CD14-positive monocyte (primary cell): ENCODE measurements around the gene FRRS1L. TPM values are rescaled to one million over a fixed set of nuclear protein-coding genes. Genes with fewer than 3 reads are reported as not detected.

Source experiments
- DNase-seq, 3 donors: peaks; one replicate each; pipeline ENCODE4 v3.0.0-alpha.2; 2011 to 2022
- H2AFZ ChIP-seq: 2 replicates; pipeline ENCODE4 v1.6.0; 2012; ENCODE audit warnings: mild to moderate bottlenecking, low read depth, low read length, inconsistent platforms; ENCODE audit not compliant: insufficient read depth, poor library complexity, severe bottlenecking
- H3K27ac ChIP-seq, 2 donors: 1 replicate in 1 of 2; 2 replicates in 1 of 2; pipeline ENCODE4 v1.5.1; 2012 to 2013; ENCODE audit warnings: low read length in 2 of 2, control low read depth in 1 of 2, inconsistent platforms in 1 of 2, low read depth in 1 of 2, mild to moderate bottlenecking in 1 of 2
- H3K27me3 ChIP-seq, 2 donors: one replicate each; pipeline versions ENCODE4 v1.6.0 to v1.6.1; 2011 to 2013; ENCODE audit warnings: low read length in 2 of 2; ENCODE audit not compliant: control insufficient read depth in 2 of 2, insufficient read depth in 2 of 2
- H3K36me3 ChIP-seq, 2 donors: replicated peaks in 1 of 2; 1 replicate in 1 of 2; 2 replicates in 1 of 2; pipeline versions ENCODE4 v1.5.1 to v1.6.1; 2012 to 2013; ENCODE audit warnings: low read length in 2 of 2, control low read depth in 1 of 2, inconsistent platforms in 1 of 2, mild to moderate bottlenecking in 1 of 2; ENCODE audit not compliant: insufficient read depth in 2 of 2, control insufficient read depth in 1 of 2
- H3K4me1 ChIP-seq, 2 donors: 1 replicate in 1 of 2; 2 replicates in 1 of 2; pipeline versions ENCODE4 v1.5.1 to v1.6.1; 2012 to 2013; ENCODE audit warnings: low read length in 2 of 2, control low read depth in 1 of 2, inconsistent platforms in 1 of 2, mild to moderate bottlenecking in 1 of 2, moderate library complexity in 1 of 2; ENCODE audit not compliant: insufficient read depth in 2 of 2, control insufficient read depth in 1 of 2
- H3K4me2 ChIP-seq: replicated peaks from 2 replicates; pipeline ENCODE3; 2012; ENCODE audit warnings: low read length, moderate library complexity, mild to moderate bottlenecking; ENCODE audit not compliant: poor library complexity, severe bottlenecking; ENCODE audit errors: extremely low read depth
- H3K4me3 ChIP-seq, 3 experiments: fragments of 200-600 bp in 1 of 3; sonication (generic) in 1 of 3; replicated peaks in 1 of 3; 1 replicate in 2 of 3; 2 replicates in 1 of 3; pipeline ENCODE4 v1.5.1; 2011 to 2013; ENCODE audit warnings: low read length in 3 of 3, mild to moderate bottlenecking in 3 of 3, control low read depth in 2 of 3, low read depth in 2 of 3, inconsistent platforms in 1 of 3, moderate library complexity in 1 of 3
- H3K79me2 ChIP-seq: 2 replicates; pipeline ENCODE4 v1.6.0; 2012; ENCODE audit warnings: mild to moderate bottlenecking, control low read depth, inconsistent platforms, low read length, moderate library complexity; ENCODE audit not compliant: insufficient read depth
- H3K9ac ChIP-seq: 2 replicates; pipeline ENCODE4 v1.6.0; 2017; ENCODE audit warnings: low read length, mild to moderate bottlenecking; ENCODE audit not compliant: insufficient read depth, poor library complexity, severe bottlenecking
- H3K9me3 ChIP-seq, 2 donors: replicated peaks in 1 of 2; 1 replicate in 1 of 2; 2 replicates in 1 of 2; pipeline versions ENCODE4 v1.5.1 to v1.6.1; 2012 to 2013; ENCODE audit warnings: low read length in 2 of 2, control low read depth in 1 of 2; ENCODE audit not compliant: control insufficient read depth in 1 of 2, insufficient read depth in 1 of 2
- H4K20me1 ChIP-seq: 2 replicates; pipeline ENCODE4 v1.6.0; 2012; ENCODE audit warnings: mild to moderate bottlenecking, low read length, control low read depth, moderate library complexity; ENCODE audit not compliant: insufficient read depth
- H3K27ac Mint-ChIP-seq, 7 donors: one replicate each; pipeline ENCODE4 v1.8.0; 2020; ENCODE audit warnings: mild to moderate bottlenecking in 7 of 7, mixed read lengths in 7 of 7, moderate library complexity in 6 of 7, inconsistent platforms in 2 of 7
- H3K27me3 Mint-ChIP-seq, 3 donors: one replicate each; pipeline ENCODE4 v1.8.0; 2021 to 2022; ENCODE audit warnings: low read depth in 3 of 3, mild to moderate bottlenecking in 3 of 3, mixed read lengths in 3 of 3, moderate library complexity in 3 of 3, inconsistent platforms in 1 of 3
- H3K36me3 Mint-ChIP-seq, 2 donors: one replicate each; pipeline ENCODE4 v1.8.0; 2020; ENCODE audit warnings: mixed read lengths in 2 of 2, inconsistent platforms in 1 of 2, mild to moderate bottlenecking in 1 of 2
- H3K4me1 Mint-ChIP-seq: one replicate; pipeline ENCODE4 v1.8.0; 2020; ENCODE audit warnings: mild to moderate bottlenecking, mixed read lengths
- H3K4me3 Mint-ChIP-seq, 2 donors: one replicate each; pipeline ENCODE4 v1.8.0; 2020; ENCODE audit warnings: mild to moderate bottlenecking in 2 of 2, mixed read lengths in 2 of 2, moderate library complexity in 1 of 2
- H3K9me3 Mint-ChIP-seq, 7 donors: one replicate each; pipeline ENCODE4 v1.8.0; 2020 to 2022; ENCODE audit warnings: mixed read lengths in 7 of 7, mild to moderate bottlenecking in 6 of 7, moderate library complexity in 6 of 7, inconsistent platforms in 2 of 7
- WGBS: methylation state at CpG from one replicate; pipeline ENCODE4 v1.1.5; 2013; ENCODE audit warnings: missing lambda C conversion rate; ENCODE audit not compliant: insufficient coverage; 5-methylcytosine and 5-hydroxymethylcytosine counted together
- intact Hi-C, 2 donors: fragments of 100-400 bp; cut with micrococcal nuclease; formaldehyde crosslinking; loops; one replicate each; pipeline versions ENCODE4 v1.15.0 to v1.15.1; 2023
- polyA plus RNA-seq, 3 donors: library from polyadenylated mRNA; depleted of rRNA in 1 of 3; unstranded in 2 of 3; stranded (reverse) in 1 of 3; fragments of 300-500 nt in 2 of 3; fragments of >200 nt in 1 of 3; fragmentation: Illumina TruSeq in 2 of 3; gene quantifications; 1 replicate in 2 of 3; 2 replicates in 1 of 3; pipeline ENCODE4 v1.2.3, GENCODE V29; 2012 to 2021
- TF ChIP-seq, protein P1 (sequence below): fragments of 200-600 bp; IDR thresholded peaks from one replicate; pipeline ENCODE4 v1.8.0; 2022; ENCODE audit warnings: antibody characterized with exemption, mild to moderate bottlenecking

FRRS1L gene
- polyA plus RNA-seq, 3 donors: not detected

DNA sequence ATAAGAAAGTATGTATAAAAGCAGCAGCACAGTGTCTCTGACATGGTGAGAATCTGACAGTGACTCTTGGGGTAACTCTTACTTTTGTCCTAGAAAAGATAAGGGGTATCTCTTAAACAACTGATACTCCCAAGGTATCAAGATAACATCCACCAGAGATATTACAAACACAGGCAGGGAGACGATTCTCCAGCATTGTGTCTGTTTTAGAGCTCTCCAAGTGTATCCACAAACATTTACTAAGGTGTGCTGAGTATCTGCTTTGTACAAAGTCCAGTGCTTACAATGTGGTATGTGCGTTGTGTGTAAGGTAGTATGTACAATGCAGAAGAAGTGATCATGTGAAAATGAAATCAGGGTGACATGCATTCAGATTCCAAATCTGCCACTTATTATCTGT, 42.9 kb downstream of the FRRS1L start:
- Histone ChIP-seq H4K20me1 (peaks cover 2% of the 10 kb centered on the region), H3K27me3 (no peaks in the 10 kb centered on the region), H2AFZ (no peak overlapping the region), H3K27ac (no peak overlapping the region), H3K36me3 (no peaks in the 10 kb centered on the region), H3K4me1 (peaks cover 22 to 28% of the 10 kb centered on the region in 2 donors), H3K4me3 (no peak overlapping the region), H3K79me2 (peaks cover 7% of the 10 kb centered on the region), H3K9me3 (no peaks in the 10 kb centered on the region), H3K4me2 (no peak overlapping the region), H3K9ac (no peak overlapping the region)
- Mint-ChIP-seq H3K27ac (no peak overlapping the region), H3K4me3 (no peak overlapping the region), H3K4me1 (peaks cover 23% of the 10 kb centered on the region), H3K36me3 (no peaks in the 10 kb centered on the region), H3K9me3 (no peaks in the 10 kb centered on the region), H3K27me3 (no peaks in the 10 kb centered on the region)
- no CpG with 5 or more reads among the region's 2 CpGs for WGBS
- no peak for DNase-seq
- TF ChIP-seq, protein P1, sequence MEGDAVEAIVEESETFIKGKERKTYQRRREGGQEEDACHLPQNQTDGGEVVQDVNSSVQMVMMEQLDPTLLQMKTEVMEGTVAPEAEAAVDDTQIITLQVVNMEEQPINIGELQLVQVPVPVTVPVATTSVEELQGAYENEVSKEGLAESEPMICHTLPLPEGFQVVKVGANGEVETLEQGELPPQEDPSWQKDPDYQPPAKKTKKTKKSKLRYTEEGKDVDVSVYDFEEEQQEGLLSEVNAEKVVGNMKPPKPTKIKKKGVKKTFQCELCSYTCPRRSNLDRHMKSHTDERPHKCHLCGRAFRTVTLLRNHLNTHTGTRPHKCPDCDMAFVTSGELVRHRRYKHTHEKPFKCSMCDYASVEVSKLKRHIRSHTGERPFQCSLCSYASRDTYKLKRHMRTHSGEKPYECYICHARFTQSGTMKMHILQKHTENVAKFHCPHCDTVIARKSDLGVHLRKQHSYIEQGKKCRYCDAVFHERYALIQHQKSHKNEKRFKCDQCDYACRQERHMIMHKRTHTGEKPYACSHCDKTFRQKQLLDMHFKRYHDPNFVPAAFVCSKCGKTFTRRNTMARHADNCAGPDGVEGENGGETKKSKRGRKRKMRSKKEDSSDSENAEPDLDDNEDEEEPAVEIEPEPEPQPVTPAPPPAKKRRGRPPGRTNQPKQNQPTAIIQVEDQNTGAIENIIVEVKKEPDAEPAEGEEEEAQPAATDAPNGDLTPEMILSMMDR: no peak
- intact Hi-C loops: loop anchor here in 1 of 2 donors (10.0 kb wide), 1 partner anchor 189 kb away; the partner anchor contains the start of genes ABITRAM and ELP1

DNA sequence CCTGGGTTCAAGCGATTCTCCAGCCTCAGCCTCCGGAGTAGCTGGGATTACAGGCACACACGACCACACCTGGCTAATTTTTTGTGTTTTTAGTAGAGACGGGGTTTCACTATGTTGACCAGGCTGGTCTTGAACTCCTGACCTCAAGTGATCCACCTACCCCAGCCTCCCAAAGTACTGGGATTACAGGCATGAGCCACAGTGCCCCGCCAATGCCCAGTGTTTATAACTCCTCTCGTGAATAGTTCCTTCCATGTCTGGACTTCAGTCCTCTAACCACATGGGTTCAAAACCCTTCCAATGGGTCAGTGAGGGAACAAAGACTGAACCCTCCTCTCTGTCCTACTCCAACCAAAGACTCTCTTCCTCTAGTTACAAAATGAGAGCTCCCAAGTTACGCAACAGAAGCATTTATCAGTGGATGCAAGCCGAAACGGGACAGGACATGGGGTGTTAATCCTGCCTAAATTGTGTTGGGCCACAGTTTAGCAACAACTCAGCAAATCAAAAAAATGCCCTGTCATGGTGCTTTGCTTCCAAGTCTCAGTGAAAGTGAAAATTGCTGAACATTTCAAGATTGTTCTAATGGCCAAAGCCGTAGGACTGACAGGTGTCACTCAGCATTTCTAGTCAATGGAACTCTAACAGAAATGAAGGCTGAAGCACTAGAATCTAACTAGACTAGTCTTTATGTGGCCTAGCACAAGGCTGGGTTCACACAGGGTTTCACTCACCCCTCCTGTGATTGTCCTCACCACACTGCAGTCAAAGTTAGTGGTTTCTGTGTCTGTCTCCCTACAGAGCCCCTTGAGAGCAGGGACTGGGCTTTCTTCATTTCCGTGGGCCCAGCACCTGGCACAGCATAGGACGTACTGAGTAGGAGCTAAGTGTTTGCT, 44.1 kb downstream of the FRRS1L start:
- intact Hi-C loops: loop anchor here in 1 of 2 donors (10.0 kb wide), 1 partner anchor 188 kb away; the partner anchor contains the start of genes ABITRAM and ELP1
- TF ChIP-seq, protein P1: no peak
- H3K79me2 ChIP-seq: peaks cover 18% of the 10 kb centered on the region
- H3K4me3 ChIP-seq: peak overlapping the region; percentile 15 to 53 (median 20)
- peak; percentile 54 to 73 (median 63) for DNase-seq
- peaks cover 34 to 39% of the 10 kb centered on the region in 2 donors for H3K4me1 ChIP-seq
- H3K4me3 Mint-ChIP-seq: peak overlapping the region; percentile 62 to 70
- H3K4me2 ChIP-seq: peak overlapping the region; percentile 65
- H4K20me1 ChIP-seq: peaks cover 14% of the 10 kb centered on the region
- no peaks in the 10 kb centered on the region for H3K9me3 Mint-ChIP-seq
- peak overlapping the region; percentile 7 for H3K9ac ChIP-seq
- WGBS: 33% methylated on average over 8 of the region's 12 CpGs
- H3K27me3 ChIP-seq: no peaks in the 10 kb centered on the region
- peak overlapping the region; percentile 67 to 94 (median 92) for H3K27ac Mint-ChIP-seq
- no peaks in the 10 kb centered on the region for H3K27me3 Mint-ChIP-seq
- peaks cover 34% of the 10 kb centered on the region for H3K4me1 Mint-ChIP-seq
- H3K36me3 Mint-ChIP-seq: no peaks in the 10 kb centered on the region
- H3K36me3 ChIP-seq: no peaks in the 10 kb centered on the region
- no peaks in the 10 kb centered on the region for H3K9me3 ChIP-seq
- H2AFZ ChIP-seq: peak overlapping the region; percentile 66
- peak overlapping the region; percentile 50 to 69 for H3K27ac ChIP-seq
